Measurements from ENCODE around the gene OXCT1.

Gene OXCT1

DNA sequence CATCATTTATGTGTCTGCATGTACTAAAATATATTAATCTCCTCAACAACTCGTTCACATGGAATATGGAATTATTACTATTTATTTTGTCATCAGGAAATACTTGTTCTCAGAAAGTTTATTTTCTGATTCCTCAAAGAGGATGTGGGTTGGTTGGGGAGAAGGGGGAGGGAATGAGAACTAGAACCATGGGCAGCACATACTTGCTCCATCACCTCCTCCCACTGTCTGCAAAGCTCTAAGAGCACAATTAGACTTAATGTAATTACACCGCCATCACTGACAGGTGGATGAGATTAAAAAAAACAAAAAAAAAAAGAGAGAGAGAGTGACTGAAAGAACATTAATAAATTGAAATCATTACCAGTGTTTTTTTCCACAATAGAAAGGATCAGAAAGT lies 98.2 kb downstream of the OXCT1 start:
- Histone ChIP-seq H3K4me1 (ENCODE audit: control insufficient read depth, insufficient read depth, low read length) (no peaks in the 10 kb centered on the region), H3K4me3 (ENCODE audit: low read depth, low read length) (no peak overlapping the region), H3K9me3 (ENCODE audit: control insufficient read depth, insufficient read depth, low read depth, low read length) (no peaks in the 10 kb centered on the region), H3K27ac (ENCODE audit: extremely low read depth, low read depth, low read length) (no peak overlapping the region), H3K36me3 (ENCODE audit: control insufficient read depth in 2 of 2, insufficient read depth in 1 of 2, low read length in 2 of 2) (no peaks in the 10 kb centered on the region)
- POLR2A ChIA-PET, result no interaction called here
- CTCF ChIA-PET, result interaction anchor here (1.0 kb wide), 1 partner anchor 17 kb away, joined by 3 read pairs; no protein-coding TSS in a partner anchor
- no peak for TF ChIP-seq ZNF175 (tag by site-specific recombination; IDR thresholded peaks at IDR 0.05)
- TF ChIP-seq, protein P1, sequence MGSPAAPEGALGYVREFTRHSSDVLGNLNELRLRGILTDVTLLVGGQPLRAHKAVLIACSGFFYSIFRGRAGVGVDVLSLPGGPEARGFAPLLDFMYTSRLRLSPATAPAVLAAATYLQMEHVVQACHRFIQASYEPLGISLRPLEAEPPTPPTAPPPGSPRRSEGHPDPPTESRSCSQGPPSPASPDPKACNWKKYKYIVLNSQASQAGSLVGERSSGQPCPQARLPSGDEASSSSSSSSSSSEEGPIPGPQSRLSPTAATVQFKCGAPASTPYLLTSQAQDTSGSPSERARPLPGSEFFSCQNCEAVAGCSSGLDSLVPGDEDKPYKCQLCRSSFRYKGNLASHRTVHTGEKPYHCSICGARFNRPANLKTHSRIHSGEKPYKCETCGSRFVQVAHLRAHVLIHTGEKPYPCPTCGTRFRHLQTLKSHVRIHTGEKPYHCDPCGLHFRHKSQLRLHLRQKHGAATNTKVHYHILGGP (tag by site-specific recombination; IDR thresholded peaks at IDR 0.05), result no peak
- no peak for TF ChIP-seq ZNF221 (tag by site-specific recombination; IDR thresholded peaks at IDR 0.05; ENCODE audit: borderline replicate concordance)
- TF ChIP-seq ZNF391 (tag by site-specific recombination; IDR thresholded peaks at IDR 0.05; ENCODE audit: borderline replicate concordance, low read depth), result no peak
- TF ChIP-seq ZSCAN30 (tag by site-specific recombination; IDR thresholded peaks at IDR 0.05), result no peak

DNA sequence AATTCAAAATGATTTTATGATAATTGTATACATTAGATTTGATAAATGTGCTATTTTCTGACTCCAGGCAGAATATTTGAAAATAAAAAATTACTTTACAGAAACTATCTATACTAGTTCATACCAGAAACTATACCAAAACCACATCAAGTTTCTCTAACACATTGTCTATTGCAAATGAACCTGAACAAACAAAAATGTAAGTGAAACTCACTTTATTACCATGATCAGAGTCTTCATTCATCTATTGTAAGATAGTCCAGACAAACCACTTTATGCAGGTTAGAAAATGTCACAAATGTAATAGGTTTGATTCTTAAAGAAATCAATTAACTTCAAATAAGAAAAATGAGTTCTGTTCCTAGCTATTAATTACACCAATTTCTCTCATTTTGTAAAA lies 99.4 kb downstream of the OXCT1 start:
- CTCF ChIA-PET, result no interaction called here
- no peaks in the 10 kb centered on the region for H3K9me3 ChIP-seq (ENCODE audit: control insufficient read depth, insufficient read depth, low read depth, low read length)
- POLR2A ChIA-PET, result no interaction called here
- TF ChIP-seq, protein P2, sequence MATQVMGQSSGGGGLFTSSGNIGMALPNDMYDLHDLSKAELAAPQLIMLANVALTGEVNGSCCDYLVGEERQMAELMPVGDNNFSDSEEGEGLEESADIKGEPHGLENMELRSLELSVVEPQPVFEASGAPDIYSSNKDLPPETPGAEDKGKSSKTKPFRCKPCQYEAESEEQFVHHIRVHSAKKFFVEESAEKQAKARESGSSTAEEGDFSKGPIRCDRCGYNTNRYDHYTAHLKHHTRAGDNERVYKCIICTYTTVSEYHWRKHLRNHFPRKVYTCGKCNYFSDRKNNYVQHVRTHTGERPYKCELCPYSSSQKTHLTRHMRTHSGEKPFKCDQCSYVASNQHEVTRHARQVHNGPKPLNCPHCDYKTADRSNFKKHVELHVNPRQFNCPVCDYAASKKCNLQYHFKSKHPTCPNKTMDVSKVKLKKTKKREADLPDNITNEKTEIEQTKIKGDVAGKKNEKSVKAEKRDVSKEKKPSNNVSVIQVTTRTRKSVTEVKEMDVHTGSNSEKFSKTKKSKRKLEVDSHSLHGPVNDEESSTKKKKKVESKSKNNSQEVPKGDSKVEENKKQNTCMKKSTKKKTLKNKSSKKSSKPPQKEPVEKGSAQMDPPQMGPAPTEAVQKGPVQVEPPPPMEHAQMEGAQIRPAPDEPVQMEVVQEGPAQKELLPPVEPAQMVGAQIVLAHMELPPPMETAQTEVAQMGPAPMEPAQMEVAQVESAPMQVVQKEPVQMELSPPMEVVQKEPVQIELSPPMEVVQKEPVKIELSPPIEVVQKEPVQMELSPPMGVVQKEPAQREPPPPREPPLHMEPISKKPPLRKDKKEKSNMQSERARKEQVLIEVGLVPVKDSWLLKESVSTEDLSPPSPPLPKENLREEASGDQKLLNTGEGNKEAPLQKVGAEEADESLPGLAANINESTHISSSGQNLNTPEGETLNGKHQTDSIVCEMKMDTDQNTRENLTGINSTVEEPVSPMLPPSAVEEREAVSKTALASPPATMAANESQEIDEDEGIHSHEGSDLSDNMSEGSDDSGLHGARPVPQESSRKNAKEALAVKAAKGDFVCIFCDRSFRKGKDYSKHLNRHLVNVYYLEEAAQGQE (tag by site-specific recombination; IDR thresholded peaks at IDR 0.05), result no peak
- TF ChIP-seq, protein P3, sequence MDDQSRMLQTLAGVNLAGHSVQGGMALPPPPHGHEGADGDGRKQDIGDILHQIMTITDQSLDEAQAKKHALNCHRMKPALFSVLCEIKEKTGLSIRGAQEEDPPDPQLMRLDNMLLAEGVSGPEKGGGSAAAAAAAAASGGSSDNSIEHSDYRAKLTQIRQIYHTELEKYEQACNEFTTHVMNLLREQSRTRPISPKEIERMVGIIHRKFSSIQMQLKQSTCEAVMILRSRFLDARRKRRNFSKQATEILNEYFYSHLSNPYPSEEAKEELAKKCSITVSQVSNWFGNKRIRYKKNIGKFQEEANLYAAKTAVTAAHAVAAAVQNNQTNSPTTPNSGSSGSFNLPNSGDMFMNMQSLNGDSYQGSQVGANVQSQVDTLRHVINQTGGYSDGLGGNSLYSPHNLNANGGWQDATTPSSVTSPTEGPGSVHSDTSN (CRISPR knock-in tag; IDR thresholded peaks at IDR 0.05), result no peak
- no peak for TF ChIP-seq ZNF747 (tag by site-specific recombination; IDR thresholded peaks at IDR 0.05)
- TF ChIP-seq ZNF404 (tag by site-specific recombination; IDR thresholded peaks at IDR 0.05), result no peak
- TF ChIP-seq ZNF157 (tag by site-specific recombination; IDR thresholded peaks at IDR 0.05), result no peak
- TF ChIP-seq WT1 (tag by site-specific recombination; IDR thresholded peaks at IDR 0.05), result no peak
- no peak for TF ChIP-seq ZBTB1 (tag by site-specific recombination; IDR thresholded peaks at IDR 0.05)
- no peak for TF ChIP-seq ZNF792 (tag by site-specific recombination; IDR thresholded peaks at IDR 0.05)
- no peak for TF ChIP-seq ZNF530 (tag by site-specific recombination; IDR thresholded peaks at IDR 0.05; ENCODE audit: low read depth)
- no peak overlapping the region for H3K4me3 ChIP-seq (ENCODE audit: low read depth, low read length)
- H3K36me3 ChIP-seq (ENCODE audit: control insufficient read depth in 2 of 2, insufficient read depth in 1 of 2, low read length in 2 of 2), result no peaks in the 10 kb centered on the region
- H3K4me1 ChIP-seq (ENCODE audit: control insufficient read depth, insufficient read depth, low read length), result no peaks in the 10 kb centered on the region
- no peak overlapping the region for H3K27ac ChIP-seq (ENCODE audit: extremely low read depth, low read depth, low read length)

DNA sequence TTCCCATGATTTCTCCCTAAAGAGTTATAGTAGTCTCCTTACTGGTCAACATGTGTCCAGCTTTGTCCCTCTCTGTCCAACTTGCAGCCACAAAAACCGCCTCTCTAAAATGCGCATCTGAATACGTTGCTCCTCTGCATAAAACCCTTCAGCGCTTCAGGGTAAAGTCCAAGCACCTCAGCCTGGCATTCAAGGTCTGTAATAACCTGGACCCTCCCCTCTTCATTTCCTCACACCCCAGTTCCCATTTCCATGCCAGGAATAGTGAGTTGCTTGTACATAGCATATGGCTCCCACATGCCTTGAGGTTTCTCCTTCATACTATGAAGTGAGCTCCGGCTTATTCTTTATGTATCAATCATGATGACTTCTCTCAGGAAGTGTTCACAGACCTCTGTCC lies 101.5 kb downstream of the OXCT1 start:
- CTCF ChIA-PET, result interaction anchor here (0.9 to 1.3 kb wide), 2 partner anchors 26 to 88 kb away, joined by 3 to 4 read pairs; no protein-coding TSS in a partner anchor
- TF ChIP-seq, protein P4, sequence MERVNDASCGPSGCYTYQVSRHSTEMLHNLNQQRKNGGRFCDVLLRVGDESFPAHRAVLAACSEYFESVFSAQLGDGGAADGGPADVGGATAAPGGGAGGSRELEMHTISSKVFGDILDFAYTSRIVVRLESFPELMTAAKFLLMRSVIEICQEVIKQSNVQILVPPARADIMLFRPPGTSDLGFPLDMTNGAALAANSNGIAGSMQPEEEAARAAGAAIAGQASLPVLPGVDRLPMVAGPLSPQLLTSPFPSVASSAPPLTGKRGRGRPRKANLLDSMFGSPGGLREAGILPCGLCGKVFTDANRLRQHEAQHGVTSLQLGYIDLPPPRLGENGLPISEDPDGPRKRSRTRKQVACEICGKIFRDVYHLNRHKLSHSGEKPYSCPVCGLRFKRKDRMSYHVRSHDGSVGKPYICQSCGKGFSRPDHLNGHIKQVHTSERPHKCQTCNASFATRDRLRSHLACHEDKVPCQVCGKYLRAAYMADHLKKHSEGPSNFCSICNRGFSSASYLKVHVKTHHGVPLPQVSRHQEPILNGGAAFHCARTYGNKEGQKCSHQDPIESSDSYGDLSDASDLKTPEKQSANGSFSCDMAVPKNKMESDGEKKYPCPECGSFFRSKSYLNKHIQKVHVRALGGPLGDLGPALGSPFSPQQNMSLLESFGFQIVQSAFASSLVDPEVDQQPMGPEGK (tag by site-specific recombination; IDR thresholded peaks at IDR 0.05), result no peak
- TF ChIP-seq ZNF350 (tag by site-specific recombination; IDR thresholded peaks at IDR 0.05) (no peak), HOXA7 (CRISPR knock-in tag; IDR thresholded peaks at IDR 0.05; ENCODE audit: borderline replicate concordance) (no peak), ZNF629 (tag by site-specific recombination; IDR thresholded peaks at IDR 0.05) (no peak), ZNF658 (tag by site-specific recombination; IDR thresholded peaks at IDR 0.05) (no peak), SETDB1 (IDR thresholded peaks at IDR 0.05; ENCODE audit: insufficient read length, low read length) (no peak)
- TF ChIP-seq, protein P5, sequence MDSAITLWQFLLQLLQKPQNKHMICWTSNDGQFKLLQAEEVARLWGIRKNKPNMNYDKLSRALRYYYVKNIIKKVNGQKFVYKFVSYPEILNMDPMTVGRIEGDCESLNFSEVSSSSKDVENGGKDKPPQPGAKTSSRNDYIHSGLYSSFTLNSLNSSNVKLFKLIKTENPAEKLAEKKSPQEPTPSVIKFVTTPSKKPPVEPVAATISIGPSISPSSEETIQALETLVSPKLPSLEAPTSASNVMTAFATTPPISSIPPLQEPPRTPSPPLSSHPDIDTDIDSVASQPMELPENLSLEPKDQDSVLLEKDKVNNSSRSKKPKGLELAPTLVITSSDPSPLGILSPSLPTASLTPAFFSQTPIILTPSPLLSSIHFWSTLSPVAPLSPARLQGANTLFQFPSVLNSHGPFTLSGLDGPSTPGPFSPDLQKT (IDR thresholded peaks at IDR 0.05; ENCODE audit: borderline replicate concordance, low read depth, low read length), result no peak
- TF ChIP-seq, protein P6, sequence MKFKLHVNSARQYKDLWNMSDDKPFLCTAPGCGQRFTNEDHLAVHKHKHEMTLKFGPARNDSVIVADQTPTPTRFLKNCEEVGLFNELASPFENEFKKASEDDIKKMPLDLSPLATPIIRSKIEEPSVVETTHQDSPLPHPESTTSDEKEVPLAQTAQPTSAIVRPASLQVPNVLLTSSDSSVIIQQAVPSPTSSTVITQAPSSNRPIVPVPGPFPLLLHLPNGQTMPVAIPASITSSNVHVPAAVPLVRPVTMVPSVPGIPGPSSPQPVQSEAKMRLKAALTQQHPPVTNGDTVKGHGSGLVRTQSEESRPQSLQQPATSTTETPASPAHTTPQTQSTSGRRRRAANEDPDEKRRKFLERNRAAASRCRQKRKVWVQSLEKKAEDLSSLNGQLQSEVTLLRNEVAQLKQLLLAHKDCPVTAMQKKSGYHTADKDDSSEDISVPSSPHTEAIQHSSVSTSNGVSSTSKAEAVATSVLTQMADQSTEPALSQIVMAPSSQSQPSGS (tag by site-specific recombination; IDR thresholded peaks at IDR 0.05; ENCODE audit: low read depth), result no peak

More for the DNA sequence above, 101.5 kb downstream of the OXCT1 start:
- Histone ChIP-seq H3K27ac (ENCODE audit: extremely low read depth, low read depth, low read length) (no peak overlapping the region), H3K4me1 (ENCODE audit: control insufficient read depth, insufficient read depth, low read length) (no peaks in the 10 kb centered on the region), H3K4me3 (ENCODE audit: low read depth, low read length) (no peak overlapping the region), H3K9me3 (ENCODE audit: control insufficient read depth, insufficient read depth, low read depth, low read length) (no peaks in the 10 kb centered on the region), H3K36me3 (ENCODE audit: control insufficient read depth in 2 of 2, insufficient read depth in 1 of 2, low read length in 2 of 2) (no peaks in the 10 kb centered on the region)
- POLR2A ChIA-PET, result no interaction called here

Measured in HEK293 (cell line).